Activated T-helper 2 cell treated with anti-CD3 and anti-CD28 coated beads, Interferon-gamma antibody, Interleukin-2, Interleukin-4, amounts not matched to agents 10 μg/mL and 5 μg/mL and 100 μg/mL, durations not matched to agents 14 hours and 24 hours and 36 hours (primary cell): ENCODE results near the gene ATP5F1B. TPM values are rescaled to one million over a fixed set of nuclear protein-coding genes. Genes with fewer than 3 reads are reported as not detected.
A peak's percentile ranks its signal among the peaks of the same experiment; 100 is the strongest.

ENCODE experiments used
- DNase-seq: peaks from one replicate; pipeline ENCODE4 v3.0.0; 2021; ENCODE audit warnings: low spot score
- H3K27ac Mint-ChIP-seq: one replicate; pipeline ENCODE4 v1.8.0; 2021; ENCODE audit warnings: mixed read lengths
- H3K27me3 Mint-ChIP-seq: one replicate; pipeline ENCODE4 v1.8.0; 2021; ENCODE audit warnings: low read depth, mixed read lengths
- H3K36me3 Mint-ChIP-seq: one replicate; pipeline ENCODE4 v1.8.0; 2021; ENCODE audit warnings: low read depth, mixed read lengths
- H3K4me1 Mint-ChIP-seq: one replicate; pipeline ENCODE4 v1.8.0; 2021; ENCODE audit warnings: low read depth, mixed read lengths
- H3K4me3 Mint-ChIP-seq: one replicate; pipeline ENCODE4 v1.8.0; 2021; ENCODE audit warnings: low read depth, mild to moderate bottlenecking, moderate library complexity, mixed read lengths
- H3K9me3 Mint-ChIP-seq: one replicate; pipeline ENCODE4 v1.8.0; 2021; ENCODE audit warnings: mixed read lengths
- intact Hi-C: fragments of 100-400 bp; cut with micrococcal nuclease; formaldehyde crosslinking; loops from one replicate; pipeline ENCODE4 v1.15.1; 2023
- total RNA-seq: library from RNA; stranded (reverse); gene quantifications from 2 replicates; pipeline ENCODE4 v1.2.3, GENCODE V29; 2022

ATP5F1B gene
- total RNA-seq, 1 donor from 2014 or later = 729 TPM

GRCh38 chr12:56593909-56594621 lies 51.7 kb downstream of the ATP5F1B start:
- intact Hi-C loops = loop anchor here (1.0 kb wide), 1 partner anchor 81 kb away; no protein-coding TSS in a partner anchor
- no peak overlapping the region for H3K4me3 Mint-ChIP-seq
- H3K36me3 Mint-ChIP-seq = peaks cover 34% of the 10 kb centered on the region

GRCh38 chr12:56591961-56592360 lies 53.8 kb downstream of the ATP5F1B start:
- intact Hi-C loops = no loop called here
- no peak for DNase-seq
- peaks cover 13% of the 10 kb centered on the region for H3K36me3 Mint-ChIP-seq
- H3K4me3 Mint-ChIP-seq = no peak overlapping the region
- no peaks in the 10 kb centered on the region for H3K9me3 Mint-ChIP-seq
- H3K27ac Mint-ChIP-seq = no peak overlapping the region
- no peaks in the 10 kb centered on the region for H3K27me3 Mint-ChIP-seq
- peaks cover 6% of the 10 kb centered on the region for H3K4me1 Mint-ChIP-seq

More at GRCh38 chr12:56593909-56594621, 51.7 kb downstream of the ATP5F1B start:
- H3K4me1 Mint-ChIP-seq = peaks cover 6% of the 10 kb centered on the region
- no peaks in the 10 kb centered on the region for H3K9me3 Mint-ChIP-seq
- no peaks in the 10 kb centered on the region for H3K27me3 Mint-ChIP-seq
- no peak overlapping the region for H3K27ac Mint-ChIP-seq
- DNase-seq = peak; percentile 53

DNA sequence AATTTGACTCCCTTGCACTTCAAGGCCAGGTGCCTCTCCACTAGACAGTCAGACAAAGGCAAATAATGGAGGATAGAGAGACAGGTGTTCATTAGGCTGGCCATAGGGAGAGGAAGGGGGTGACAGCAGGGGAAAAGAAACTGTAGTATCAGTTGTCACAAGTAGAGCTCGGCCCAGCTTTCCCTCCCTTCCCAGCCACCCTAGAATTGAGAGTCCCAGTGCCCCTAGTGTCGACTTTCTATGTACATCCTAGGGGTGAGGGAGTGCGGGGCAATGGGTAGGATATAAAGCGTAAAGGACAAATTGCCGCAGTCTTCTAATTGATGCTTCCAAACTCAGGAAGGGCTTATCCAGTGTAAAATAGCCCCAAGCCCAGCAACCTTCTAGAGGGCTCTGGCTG lies 54.7 kb downstream of the ATP5F1B start:
- intact Hi-C loops = no loop called here
- H3K4me3 Mint-ChIP-seq = no peak overlapping the region
- peaks cover 3% of the 10 kb centered on the region for H3K4me1 Mint-ChIP-seq
- peaks cover 6% of the 10 kb centered on the region for H3K36me3 Mint-ChIP-seq
- no peaks in the 10 kb centered on the region for H3K27me3 Mint-ChIP-seq
- H3K9me3 Mint-ChIP-seq = no peaks in the 10 kb centered on the region
- DNase-seq = no peak
- H3K27ac Mint-ChIP-seq = no peak overlapping the region

- Mint-ChIP-seq H3K4me1 (peaks cover 2% of the 10 kb centered on the region), H3K4me3 (no peak overlapping the region), H3K36me3 (no peaks in the 10 kb centered on the region), H3K27me3 (no peaks in the 10 kb centered on the region), H3K27ac (no peak overlapping the region), H3K9me3 (no peaks in the 10 kb centered on the region)
- no peak for DNase-seq
- intact Hi-C loops = no loop called here
Observed at GRCh38 chr12:56590237-56590830, 55.5 kb downstream of the ATP5F1B start.

DNA sequence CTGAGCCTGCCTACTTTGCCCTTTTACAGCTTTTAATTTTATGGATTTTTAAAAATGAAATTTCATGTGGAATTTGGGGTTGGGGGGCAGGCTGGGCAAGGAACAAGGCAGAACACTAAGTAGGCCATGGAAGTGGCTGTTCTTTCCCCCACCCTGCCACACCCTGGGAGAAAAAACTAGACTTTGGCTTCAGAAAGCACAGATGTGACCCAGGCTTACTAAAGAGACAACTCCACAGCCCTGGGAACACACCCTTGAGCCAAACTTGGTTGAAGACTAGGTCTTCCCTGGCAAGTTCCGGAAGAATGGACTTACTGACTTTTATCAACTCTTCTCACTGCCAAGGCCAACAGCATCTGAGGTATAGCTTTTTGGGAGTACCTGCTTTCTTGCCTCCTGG lies 56.0 kb downstream of the ATP5F1B start:
- Mint-ChIP-seq H3K27ac (no peak overlapping the region), H3K9me3 (no peaks in the 10 kb centered on the region), H3K36me3 (no peaks in the 10 kb centered on the region), H3K4me3 (no peak overlapping the region), H3K4me1 (peaks cover 2% of the 10 kb centered on the region), H3K27me3 (no peaks in the 10 kb centered on the region)
- intact Hi-C loops = no loop called here
- no peak for DNase-seq

Other genes starting within 250 kb of the ATP5F1B start
- gene TIMELESS, start 196.6 kb downstream of the ATP5F1B start, total RNA-seq = 43.7 and 45.6 TPM in 2 replicates
- not detected in 2 replicates for gene MIP, start 191.3 kb downstream of the ATP5F1B start, total RNA-seq
- 4.4 and 4.5 TPM in 2 replicates for gene SPRYD4, start 177.4 kb downstream of the ATP5F1B start, total RNA-seq
- 1.5 and 3.1 TPM in 2 replicates for gene GLS2, start 157.8 kb downstream of the ATP5F1B start, total RNA-seq
- 7.9 and 11.0 TPM in 2 replicates for gene RBMS2, start 124.2 kb downstream of the ATP5F1B start, total RNA-seq
- gene BAZ2A, start 15.7 kb downstream of the ATP5F1B start, total RNA-seq = 124 and 131 TPM in 2 replicates
- 293 and 298 TPM in 2 replicates for gene PTGES3, start 42.3 kb upstream of the ATP5F1B start, total RNA-seq
- gene NACA, start 79.3 kb upstream of the ATP5F1B start, total RNA-seq = 1,037 and 1,093 TPM in 2 replicates
- gene PRIM1, start 106.3 kb upstream of the ATP5F1B start, total RNA-seq = 59.4 and 63.9 TPM in 2 replicates
- 1.2 and 2.9 TPM in 2 replicates for gene HSD17B6, start 117.3 kb upstream of the ATP5F1B start, total RNA-seq